GM21526 (cell line): ENCODE measurements around the gene LTV1.
"Not testable (repeated sequence)": the region's sequence is repeated elsewhere in the genome, so short reads cannot be mapped to it uniquely, and the experiment has no call there.

Source experiments
- ATAC-seq: cut with Tn5 transposase; IDR thresholded peaks from one replicate; pipeline ENCODE4 v1.9.1; 2021; ENCODE audit warnings: moderate library complexity; ENCODE audit not compliant: unreplicated experiment, low FRiP score

LTV1 gene

DNA sequence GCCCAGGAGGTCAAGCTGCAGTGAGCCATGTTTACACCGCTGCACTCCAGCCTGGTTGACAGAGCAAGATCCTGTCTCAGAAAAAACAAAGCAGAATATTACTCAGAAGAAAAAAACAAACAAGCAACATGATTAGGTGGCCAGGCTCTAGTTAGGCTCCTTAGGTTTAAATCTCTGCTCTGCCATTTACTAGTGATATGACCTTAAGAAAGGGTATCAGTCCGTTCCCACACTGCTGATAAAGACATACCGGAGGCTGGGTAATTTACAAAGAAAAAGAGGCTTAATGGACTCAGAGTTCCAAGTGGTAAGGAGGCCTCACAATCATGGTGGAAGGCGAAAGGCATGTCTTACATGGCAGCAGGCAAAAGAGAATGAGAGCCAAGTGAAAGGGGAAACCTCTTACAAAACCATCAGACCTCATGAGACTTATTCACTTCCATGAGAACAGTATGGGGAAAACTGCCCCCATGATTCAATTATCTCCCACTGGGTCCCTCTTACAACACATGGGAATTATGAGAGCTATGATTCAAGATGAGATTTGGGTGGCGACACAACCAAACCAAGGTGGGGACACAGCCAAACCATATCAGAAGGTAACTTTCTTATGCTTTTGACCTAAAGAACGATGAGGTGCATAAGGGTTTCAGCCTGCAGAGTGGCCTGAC is 2.4 kb upstream of the LTV1 start:
- no peak for ATAC-seq

DNA sequence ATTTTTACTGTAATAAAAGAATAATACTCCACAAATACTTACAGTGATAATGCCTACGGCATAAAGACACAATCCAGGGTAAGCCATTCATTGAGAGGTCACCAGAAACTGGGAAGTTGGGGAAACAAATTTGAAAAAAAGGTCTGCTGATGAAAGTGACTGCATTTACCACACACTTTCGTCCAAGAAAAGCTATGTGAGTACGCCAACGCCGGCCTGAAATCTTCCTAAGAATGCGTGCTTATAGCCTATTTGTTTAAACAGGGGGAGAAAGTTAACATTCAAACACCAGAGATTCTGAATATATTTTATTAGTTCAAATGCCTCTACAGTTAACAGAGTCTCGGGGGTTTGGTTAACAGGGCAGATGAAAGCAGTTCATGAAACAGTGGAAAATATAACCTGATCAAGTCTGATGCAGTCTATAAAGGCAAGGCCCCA is 657 bp upstream of the LTV1 start:
- no peak for ATAC-seq

DNA sequence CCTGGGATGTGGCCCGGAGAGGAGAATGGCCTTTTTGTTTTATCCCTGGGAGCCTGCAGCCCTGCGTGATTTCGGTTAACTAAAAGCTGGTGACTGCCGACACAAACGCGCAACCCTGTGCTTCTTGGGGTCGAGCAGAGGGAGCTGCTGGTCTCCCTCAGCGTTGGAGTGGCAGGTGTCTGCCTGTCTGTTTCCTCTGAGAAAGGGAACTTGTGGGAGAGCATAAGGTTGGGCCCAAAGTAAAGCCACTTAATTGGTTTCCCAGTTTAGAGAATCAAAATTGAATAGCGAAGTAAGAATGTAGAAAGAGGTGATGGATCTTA is 500 bp downstream of the LTV1 start:
- ATAC-seq, result no peak

DNA sequence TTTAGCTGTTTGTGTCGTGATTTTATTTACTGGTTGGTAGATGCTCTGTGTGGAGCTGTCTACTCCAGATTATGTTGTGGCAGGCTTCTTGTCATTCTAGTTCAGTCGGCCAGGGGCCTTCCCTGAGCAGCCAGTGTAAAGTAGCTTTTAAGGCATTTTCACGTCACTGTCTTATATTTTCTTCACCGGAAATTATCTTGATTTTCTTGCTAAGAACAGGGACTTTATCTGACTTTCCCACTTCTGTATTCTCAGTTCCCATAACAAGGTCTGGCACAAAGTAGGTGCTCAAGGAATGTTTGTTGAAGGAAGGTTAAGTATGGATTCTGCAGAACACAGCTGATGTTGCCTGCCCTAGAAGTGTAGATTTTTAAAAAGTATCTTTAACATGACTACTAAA is 868 bp downstream of the LTV1 start:
- no peak for ATAC-seq

DNA sequence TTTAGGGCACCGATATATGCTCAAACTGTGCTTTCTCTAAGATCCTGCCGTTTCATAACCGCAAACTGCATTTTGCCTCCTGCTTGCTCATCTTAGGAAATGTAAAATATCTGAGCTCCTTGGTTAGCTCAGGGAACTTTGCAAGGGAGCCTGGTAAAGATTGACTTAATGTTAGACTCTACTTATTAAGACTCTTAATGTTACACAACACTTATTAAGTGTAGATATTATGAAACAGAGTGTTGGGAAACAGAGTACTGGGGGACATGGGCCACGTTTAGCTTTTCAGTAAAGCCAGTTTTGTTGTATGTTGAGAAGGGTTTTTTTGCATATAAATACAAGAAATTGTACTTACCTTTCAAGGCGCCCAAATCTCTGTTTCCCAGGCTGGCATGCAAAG is 1.9 kb downstream of the LTV1 start:
- ATAC-seq, result no peak

DNA sequence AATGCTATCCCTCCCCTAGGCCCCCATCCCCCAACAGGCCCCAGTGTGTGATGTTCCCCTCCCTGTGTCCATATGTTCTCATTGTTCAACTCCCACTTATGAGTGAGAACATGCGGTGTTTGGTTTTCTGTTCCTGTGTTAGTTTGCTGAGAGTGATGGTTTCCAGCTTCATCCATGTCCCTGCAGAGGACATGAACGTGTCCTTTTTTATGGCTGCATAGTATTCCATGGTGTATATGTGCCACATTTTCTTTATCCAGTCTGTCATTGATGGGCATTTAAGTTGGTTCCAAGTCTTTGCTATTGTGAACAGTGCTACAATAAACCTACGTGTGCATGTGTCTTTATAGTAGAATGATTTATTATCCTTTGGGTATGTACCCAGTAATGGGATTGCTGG is 8.6 kb downstream of the LTV1 start:
- not testable (repeated sequence) for ATAC-seq

DNA sequence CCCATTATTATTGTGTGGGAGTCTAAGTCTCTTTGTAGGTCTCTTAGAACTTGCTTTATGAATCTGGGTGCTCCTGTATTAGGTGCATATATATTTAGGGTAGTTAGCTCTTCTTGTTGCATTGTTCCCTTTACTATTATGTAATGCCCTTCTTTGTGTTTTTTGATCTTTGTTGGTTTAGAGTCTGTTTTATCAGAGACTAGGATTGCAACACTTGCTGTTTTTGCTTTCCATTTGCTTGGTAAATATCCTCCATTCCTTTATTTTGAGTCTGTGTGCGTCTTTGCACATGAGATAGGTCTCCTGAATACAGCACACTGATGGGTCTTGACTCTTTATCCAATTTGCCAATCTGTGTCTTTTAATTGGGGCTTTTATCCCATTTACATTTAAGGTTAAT is 11.9 kb downstream of the LTV1 start:
- not testable (repeated sequence) for ATAC-seq

DNA sequence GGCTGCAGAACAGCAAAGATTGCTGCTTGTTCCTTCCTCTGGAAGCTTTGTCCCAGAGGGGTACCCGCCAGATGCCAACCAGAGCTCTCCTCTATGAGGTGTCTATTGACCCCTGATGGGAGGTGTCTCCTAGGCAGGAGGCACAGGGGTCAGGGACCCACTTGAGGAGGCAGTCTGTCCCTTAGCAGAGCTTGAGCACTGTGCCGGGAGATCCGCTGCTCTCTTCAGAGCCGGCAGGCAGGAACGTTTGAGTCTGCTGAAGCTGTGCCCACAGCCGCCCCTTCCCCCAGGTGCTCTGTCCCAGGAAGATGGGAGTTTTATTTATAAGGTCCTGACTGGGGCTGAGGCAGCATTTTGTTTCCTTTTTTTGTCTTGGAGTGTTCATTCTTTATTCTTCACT is 13.6 kb downstream of the LTV1 start:
- ATAC-seq, result not testable (repeated sequence)

DNA sequence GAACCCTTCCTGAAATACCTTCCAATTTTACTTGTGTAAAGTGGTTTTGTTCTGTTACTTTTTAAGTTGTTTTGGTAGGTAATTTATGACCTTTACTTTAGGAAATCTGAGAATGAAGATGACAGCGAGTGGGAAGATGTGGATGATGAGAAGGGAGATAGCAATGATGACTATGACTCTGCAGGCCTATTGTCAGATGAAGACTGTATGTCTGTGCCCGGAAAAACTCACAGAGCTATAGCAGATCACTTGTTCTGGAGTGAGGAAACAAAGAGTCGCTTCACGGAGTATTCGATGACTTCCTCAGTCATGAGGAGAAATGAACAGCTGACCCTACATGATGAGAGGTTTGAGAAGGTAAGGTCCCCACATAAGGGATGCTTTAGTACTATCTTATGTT is 14.5 kb downstream of the LTV1 start:
- ATAC-seq, result no peak

DNA sequence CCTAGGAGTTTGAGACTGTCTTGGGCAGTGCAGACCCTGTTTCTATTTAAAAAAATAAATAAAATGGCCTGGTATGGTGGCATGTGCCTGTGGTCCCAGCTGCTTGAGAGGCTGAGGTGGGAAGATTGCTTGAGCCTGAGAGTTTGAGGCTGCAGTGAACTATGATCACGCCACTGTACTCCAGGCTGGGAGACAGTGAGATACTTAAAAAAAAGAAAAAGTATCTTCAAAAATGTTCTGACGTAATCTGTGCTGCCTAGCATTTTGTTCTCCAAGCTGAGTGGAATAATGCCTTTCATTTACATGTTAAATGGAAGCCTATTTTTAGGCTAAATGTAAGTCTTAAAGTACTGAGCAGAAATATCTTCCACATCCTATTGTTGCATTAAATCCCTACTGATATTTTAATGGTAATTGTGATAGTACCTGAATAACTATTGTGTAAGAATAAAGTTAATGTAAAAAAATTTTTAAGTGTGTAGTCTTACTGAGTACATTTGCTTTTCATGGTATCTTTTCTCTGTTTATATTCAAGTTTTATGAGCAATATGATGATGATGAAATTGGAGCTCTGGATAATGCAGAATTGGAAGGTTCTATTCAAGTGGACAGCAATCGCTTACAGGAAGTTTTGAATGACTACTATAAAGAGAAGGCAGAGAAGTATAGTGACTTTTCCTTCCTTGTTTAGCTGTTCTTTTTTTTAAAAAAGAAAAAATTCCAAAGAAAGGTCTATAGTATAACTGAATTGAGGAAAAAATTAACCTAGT is 16.9 kb downstream of the LTV1 start:
- ATAC-seq, result no peak

DNA sequence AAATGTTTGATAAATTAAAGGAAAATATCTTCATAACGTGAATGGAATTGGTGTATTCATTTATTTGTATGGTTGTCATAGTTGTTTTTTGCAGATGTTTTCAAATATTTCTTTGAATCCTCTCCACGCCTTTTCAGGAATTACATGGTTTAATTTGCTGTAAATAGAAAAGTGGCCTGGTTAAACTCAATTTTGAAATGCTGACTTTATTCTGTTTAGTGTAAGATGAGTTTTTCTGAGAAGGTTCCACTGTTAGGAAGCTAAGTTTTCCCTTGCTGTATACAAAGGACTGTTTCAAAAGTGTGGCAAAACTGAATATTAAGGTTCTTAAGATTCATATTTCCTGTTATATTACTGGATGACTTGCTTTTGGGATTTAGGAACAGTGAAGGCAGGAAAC is 20.6 kb downstream of the LTV1 start:
- ATAC-seq, result no peak

DNA sequence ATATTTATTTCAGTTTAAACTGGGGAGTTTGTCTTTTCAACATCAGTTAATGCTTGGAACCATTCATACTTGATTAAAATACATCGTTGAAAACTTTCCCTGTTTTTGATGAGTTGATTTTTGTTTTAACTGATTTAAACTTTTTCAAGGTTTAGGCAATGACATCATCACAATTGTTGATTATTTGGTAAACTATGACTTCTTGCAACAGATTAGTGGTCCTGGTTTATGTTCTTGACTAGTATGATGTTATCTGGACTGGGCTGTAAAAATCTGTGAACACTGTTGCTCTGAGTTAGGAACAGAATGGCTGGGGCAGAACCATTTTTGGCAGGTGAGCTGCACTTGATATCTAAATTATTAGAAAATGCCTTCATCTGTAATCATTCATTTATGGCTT is 21.1 kb downstream of the LTV1 start, which contains the start of gene ZC2HC1B:
Gene ZC2HC1B (plus strand): TSS at position 241 of the 400 bp plus-strand sequence. CDS start 66 bp downstream, at position 307.
- no peak for ATAC-seq

DNA sequence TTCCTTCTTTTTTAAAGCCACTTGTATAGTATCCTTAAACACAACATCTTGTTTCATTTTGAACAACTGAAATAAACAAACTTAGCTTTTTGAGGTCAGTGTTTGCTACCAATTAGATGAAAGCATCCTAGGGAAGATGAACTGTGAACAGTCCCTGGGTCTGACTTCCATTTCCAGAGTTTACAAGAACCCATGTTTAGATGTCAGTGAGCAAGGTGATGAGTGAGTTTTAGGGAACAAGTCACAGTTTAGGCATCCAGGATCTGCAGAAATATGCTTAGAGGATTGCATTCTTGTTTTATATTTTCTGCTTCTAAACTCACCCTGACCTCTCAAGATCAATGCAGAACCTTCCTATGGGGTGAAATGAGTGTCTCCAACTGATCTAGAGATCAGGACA is 24.1 kb downstream of the LTV1 start:
- no peak for ATAC-seq

DNA sequence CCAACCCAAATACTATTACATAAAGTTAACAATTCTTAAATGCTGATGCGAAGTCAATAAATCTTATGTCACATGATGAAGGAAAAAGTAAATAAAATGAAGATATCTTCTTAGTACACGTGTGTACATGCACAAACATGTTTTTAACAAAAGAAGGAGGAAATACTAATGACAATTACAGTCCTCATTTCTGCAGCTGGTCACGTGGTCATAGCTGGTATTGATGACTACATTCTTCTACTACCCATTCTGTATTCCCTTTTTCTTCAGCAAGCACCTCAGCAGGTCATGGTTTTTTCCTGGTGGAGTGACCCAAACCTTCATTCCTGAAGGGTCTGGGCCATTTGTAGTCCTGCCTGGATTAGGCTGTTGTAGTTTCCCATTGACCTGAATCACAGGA is 25.7 kb downstream of the LTV1 start:
- not testable (repeated sequence) for ATAC-seq

DNA sequence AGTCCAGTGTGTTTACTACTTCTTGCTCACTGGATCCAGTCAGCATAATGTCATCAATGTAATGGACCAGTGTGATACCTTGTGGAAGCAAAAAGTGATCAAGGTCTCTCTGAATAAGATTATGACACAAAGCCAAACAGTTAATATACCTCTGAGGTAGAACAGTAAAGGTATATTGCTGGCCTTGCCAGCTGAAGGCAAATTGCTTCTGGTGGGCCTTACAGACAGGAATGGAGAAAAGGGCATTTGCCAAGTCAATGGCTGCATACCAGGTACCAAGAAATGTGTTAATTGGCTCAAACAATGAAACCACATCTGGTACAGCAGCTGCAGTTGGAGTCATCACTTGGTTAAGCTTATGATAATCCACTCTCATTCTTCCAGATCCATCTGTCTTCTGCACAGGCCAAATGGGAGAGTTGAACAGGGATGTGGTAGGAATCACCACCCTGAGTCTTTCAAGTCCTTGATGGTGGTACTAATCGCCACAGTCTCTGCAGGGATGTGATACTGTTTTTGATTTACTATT is 28.1 kb downstream of the LTV1 start:
- ATAC-seq, result not testable (repeated sequence)

DNA sequence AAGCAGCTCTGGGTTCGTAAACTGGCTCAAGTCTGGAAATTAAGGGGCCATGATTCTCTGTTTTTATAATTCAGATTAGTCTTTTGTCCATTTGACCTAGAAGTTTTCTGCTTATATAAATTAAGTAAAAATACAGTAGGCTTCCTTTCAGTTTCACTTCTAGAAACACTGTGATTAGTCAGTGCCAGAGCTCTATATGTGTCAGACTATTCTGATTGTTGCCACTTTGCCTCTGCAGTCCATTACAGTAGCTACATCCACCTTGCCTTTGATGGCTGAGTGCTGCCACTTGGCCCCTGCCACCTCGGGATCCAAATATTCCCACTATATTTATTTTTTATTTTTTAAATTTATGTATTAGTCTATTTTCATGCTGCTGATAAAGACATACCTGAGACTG is 29.1 kb downstream of the LTV1 start:
- peak; percentile 94 for ATAC-seq

DNA sequence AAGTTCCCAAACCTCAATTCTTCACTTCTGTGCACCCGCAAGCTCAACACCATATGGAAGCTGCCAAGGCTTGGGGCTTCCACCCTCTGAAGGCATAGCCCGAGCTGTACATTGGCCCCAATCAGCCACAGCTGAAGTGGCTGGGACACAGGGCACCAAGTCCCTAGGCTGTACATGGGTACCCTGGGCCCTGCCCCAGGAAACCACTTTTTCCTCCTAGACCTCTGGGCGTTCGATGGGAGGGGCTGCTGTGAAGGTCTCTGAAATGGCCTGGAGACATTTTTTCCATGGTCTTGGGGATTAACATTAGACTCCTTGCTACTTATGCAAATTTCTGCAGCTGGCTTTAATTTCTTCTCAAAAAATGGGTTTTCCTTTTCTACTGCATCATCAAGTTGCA is 30.5 kb downstream of the LTV1 start:
- ATAC-seq, result not testable (repeated sequence)

DNA sequence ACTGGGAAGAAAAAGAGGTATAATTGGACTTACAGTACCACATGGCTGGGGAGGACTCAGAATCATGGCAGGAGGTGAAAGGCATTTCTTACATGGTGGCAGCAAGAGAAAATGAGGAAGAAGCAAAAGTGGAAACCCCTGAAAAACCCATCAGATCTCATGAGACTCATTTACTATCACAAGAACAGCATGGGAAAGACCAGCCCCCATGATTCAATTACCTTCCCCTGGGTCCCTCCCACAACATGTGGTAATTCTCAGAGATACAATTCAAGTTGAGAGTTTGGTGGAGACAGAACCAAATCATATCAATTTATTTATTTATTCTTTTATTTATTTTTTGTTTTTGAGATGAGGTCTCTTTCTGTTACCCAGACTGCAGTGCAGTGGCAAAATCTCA is 31.4 kb downstream of the LTV1 start:
- ATAC-seq, result not testable (repeated sequence)

DNA sequence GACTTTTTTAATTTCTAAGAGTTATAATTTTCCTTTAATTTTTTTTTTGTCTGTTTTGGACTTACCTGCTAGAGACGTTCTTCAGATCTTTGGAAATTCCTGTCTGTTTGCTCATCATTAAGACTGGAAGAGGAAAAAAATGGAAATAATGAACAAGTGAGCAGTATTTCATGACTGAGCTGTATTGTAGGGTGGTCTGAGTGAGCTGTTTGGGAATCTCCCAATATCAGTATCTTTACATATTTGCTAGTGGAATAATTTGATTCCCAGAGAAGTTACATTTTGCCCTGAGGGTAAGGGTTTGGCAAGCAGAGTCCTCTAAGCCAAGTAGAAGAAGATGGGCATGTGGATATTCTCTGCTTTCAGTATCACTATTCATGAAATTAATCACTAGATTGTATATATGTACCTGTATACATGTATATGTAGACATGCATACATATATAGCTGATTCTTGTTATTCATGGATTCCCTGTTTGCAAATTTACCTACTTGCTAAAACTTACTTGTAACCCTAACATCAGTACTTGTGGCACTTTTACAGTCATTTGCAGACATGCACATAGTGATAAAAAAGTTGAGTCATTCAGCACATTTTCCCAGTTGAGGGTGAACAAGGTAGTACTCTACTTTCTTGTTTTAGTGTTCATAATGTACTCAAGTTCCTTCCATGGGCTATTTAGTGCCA is 34.6 kb downstream of the LTV1 start:
- ATAC-seq, result no peak

DNA sequence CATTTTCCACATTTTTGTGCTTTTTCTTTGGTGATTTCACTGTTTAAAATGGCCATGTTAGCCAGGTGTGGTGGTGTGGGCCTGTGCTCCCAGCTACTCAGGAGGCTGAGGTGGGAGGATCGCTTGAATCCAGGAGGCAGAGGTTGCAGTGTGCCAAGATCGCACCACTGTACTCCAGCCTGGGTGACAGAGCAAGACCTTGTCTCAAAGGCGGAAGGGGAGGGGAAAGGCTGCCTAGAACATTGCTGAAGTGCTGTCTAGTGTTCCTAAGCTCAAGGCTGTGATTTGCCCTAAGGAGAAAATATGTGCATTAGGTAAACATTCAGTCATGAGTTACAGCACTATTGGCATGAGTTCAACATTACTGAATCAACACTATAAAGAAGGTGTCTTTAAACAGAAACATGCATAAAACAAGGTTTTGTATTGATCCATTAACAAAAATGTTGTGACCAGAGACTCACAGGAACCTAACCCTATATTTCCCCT is 35.2 kb downstream of the LTV1 start:
- ATAC-seq, result no peak

DNA sequence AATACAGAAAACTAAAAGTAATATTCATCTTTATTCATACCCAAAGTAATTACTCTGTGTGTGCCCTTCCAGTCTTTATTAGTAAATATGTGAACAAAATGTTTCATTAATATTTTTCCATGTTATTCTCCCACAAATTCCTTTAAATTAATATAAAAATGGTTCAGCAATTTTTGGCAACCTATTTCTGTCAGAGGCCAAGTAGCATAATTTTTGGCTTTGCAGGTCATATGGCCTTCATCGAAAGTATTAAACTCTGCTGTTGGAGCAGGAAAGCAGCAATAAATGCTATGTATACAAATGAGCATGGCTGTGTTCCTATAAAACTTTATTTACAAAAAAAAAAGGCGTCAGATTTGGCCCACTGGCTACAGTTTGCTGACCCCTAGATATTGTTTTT is 37.3 kb downstream of the LTV1 start:
- ATAC-seq, result no peak
